CD8-positive, alpha-beta memory T cell (primary cell): ENCODE data around the gene ERC2. TPM values are rescaled to one million over a fixed set of nuclear protein-coding genes. Genes with fewer than 3 reads are reported as not detected.

Source experiments
- CTCF ChIA-PET: fragments of 350-600 bp; sonication (Branson Sonifier 250); formaldehyde crosslinking; loops from one replicate; lab custom pipeline; 2021; ENCODE audit warnings: antibody characterized with exemption; lab: Charles Lee
- POLR2A ChIA-PET: fragments of 350-600 bp; sonication (Branson Sonifier 250); formaldehyde crosslinking; loops from one replicate; lab custom pipeline; 2021; ENCODE audit warnings: antibody characterized with exemption; lab: Charles Lee
- DNase-seq, 5 donors: peaks; one replicate each; pipeline versions ENCODE4 v3.0.0 to v3.0.0-alpha.2; 2020 to 2022; ENCODE audit warnings: mixed read lengths in 1 of 5
- H3K27ac ChIP-seq: one replicate; pipeline ENCODE4 v1.7.0; 2013; ENCODE audit warnings: low read depth, mild to moderate bottlenecking, low read length, moderate library complexity
- H3K27me3 ChIP-seq: 2 replicates; pipeline ENCODE4 v1.7.0; 2013; ENCODE audit warnings: low read length, mild to moderate bottlenecking; ENCODE audit not compliant: insufficient read depth, poor library complexity, severe bottlenecking
- H3K36me3 ChIP-seq: 2 replicates; pipeline ENCODE4 v1.7.0; 2013; ENCODE audit warnings: mild to moderate bottlenecking, low read length, moderate library complexity; ENCODE audit not compliant: insufficient read depth
- H3K4me1 ChIP-seq: 2 replicates; pipeline ENCODE4 v1.7.0; 2013; ENCODE audit warnings: mild to moderate bottlenecking, low read length, moderate library complexity; ENCODE audit not compliant: insufficient read depth
- H3K4me3 ChIP-seq: 2 replicates; pipeline ENCODE4 v1.7.0; 2013; ENCODE audit warnings: mild to moderate bottlenecking, low read length
- H3K9me3 ChIP-seq: 2 replicates; pipeline ENCODE4 v1.7.0; 2013; ENCODE audit warnings: mild to moderate bottlenecking, low read length
- H3K27ac Mint-ChIP-seq, 8 donors: one replicate each; pipeline ENCODE4 v1.8.0; 2020 to 2021; ENCODE audit warnings: mixed read lengths in 8 of 8, mild to moderate bottlenecking in 6 of 8, inconsistent platforms in 3 of 8, moderate library complexity in 3 of 8
- H3K27me3 Mint-ChIP-seq, 2 donors: one replicate each; pipeline ENCODE4 v1.8.0; 2020 to 2021; ENCODE audit warnings: mixed read lengths in 2 of 2, mild to moderate bottlenecking in 1 of 2, moderate library complexity in 1 of 2
- H3K36me3 Mint-ChIP-seq, 3 donors: one replicate each; pipeline ENCODE4 v1.8.0; 2020 to 2021; ENCODE audit warnings: mixed read lengths in 3 of 3, inconsistent platforms in 1 of 3, mild to moderate bottlenecking in 1 of 3
- H3K4me1 Mint-ChIP-seq, 3 donors: one replicate each; pipeline ENCODE4 v1.8.0; 2020 to 2021; ENCODE audit warnings: mixed read lengths in 3 of 3, inconsistent platforms in 1 of 3, mild to moderate bottlenecking in 1 of 3
- H3K4me3 Mint-ChIP-seq, 7 donors: one replicate each; pipeline ENCODE4 v1.8.0; 2020 to 2021; ENCODE audit warnings: mixed read lengths in 7 of 7, mild to moderate bottlenecking in 6 of 7, moderate library complexity in 4 of 7, inconsistent platforms in 2 of 7
- H3K9me3 Mint-ChIP-seq, 5 donors: one replicate each; pipeline ENCODE4 v1.8.0; 2020 to 2022; ENCODE audit warnings: mixed read lengths in 5 of 5, mild to moderate bottlenecking in 3 of 5, moderate library complexity in 2 of 5, inconsistent platforms in 1 of 5
- polyA plus RNA-seq: library from polyadenylated mRNA; unstranded; fragments of 300-500 nt; fragmentation: Illumina TruSeq; gene quantifications from one replicate; pipeline ENCODE4 v1.2.3, GENCODE V29; 2021
- total RNA-seq, 2 experiments: library from RNA; stranded (reverse); gene quantifications; one replicate each; pipeline ENCODE4 v1.2.3, GENCODE V29; 2021

The ERC2 gene
- total and polyA plus RNA-seq, 3 experiments from 2014 or later, result not detected

DNA sequence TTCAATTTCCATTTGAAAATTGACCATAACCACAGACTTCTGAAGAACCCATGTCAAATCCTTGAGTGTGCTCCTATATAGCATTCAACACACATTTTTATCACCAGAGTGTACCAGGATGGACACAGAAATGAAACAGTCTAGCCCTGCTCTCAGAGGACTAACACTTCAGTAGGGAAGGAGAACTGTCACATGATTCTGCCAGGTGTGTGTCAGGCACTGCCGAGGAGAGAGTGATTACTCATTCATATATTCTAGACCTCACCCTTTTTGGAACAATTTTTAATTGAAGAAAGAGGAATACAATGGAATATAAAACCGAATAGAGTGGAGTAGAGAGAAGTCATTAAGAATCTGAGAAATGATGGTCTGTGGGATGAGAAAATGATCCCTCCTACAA is 125.8 kb downstream of the ERC2 start:
- no peak overlapping the region for H3K4me3 Mint-ChIP-seq
- DNase-seq, result no peak
- Histone ChIP-seq H3K27me3 (no peaks in the 10 kb centered on the region), H3K4me1 (no peaks in the 10 kb centered on the region), H3K27ac (no peak overlapping the region), H3K36me3 (no peaks in the 10 kb centered on the region), H3K4me3 (no peak overlapping the region), H3K9me3 (no peaks in the 10 kb centered on the region)
- ChIA-PET POLR2A (no interaction called here), CTCF (no interaction called here)
- H3K9me3 Mint-ChIP-seq, result no peaks in the 10 kb centered on the region
- H3K36me3 Mint-ChIP-seq, result no peaks in the 10 kb centered on the region
- H3K27ac Mint-ChIP-seq, result no peak overlapping the region
- no peaks in the 10 kb centered on the region for H3K4me1 Mint-ChIP-seq
- peaks cover 0 to 30% of the 10 kb centered on the region in 2 donors for H3K27me3 Mint-ChIP-seq

DNA sequence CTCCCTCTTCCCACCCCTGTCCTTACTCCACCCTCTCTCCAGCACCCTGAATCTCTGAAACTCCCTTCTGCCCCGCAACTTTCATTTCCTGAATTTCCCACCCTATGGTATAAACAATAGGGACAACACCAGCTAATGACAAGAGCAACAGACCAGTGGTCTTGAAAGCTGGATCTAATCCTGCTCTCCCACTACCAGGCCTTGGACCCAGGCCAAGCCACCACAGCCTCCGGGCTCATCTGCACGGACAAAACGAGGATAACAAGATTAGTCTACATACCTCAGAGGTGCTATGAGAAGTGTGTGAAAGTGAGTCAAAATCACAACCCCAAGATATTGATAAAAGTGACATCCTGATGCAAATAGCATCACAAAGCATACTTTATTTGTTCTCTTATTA is 128.6 kb downstream of the ERC2 start:
- DNase-seq, result no peak
- Histone ChIP-seq H3K4me1 (no peaks in the 10 kb centered on the region), H3K27ac (no peak overlapping the region), H3K27me3 (no peaks in the 10 kb centered on the region), H3K4me3 (no peak overlapping the region), H3K9me3 (no peaks in the 10 kb centered on the region), H3K36me3 (no peaks in the 10 kb centered on the region)
- CTCF ChIA-PET, result no interaction called here
- H3K9me3 Mint-ChIP-seq, result no peaks in the 10 kb centered on the region
- H3K27me3 Mint-ChIP-seq, result peaks cover 0 to 24% of the 10 kb centered on the region in 2 donors
- H3K4me1 Mint-ChIP-seq, result no peaks in the 10 kb centered on the region
- no peak overlapping the region for H3K27ac Mint-ChIP-seq
- no peak overlapping the region for H3K4me3 Mint-ChIP-seq
- no peaks in the 10 kb centered on the region for H3K36me3 Mint-ChIP-seq
- POLR2A ChIA-PET, result no interaction called here

- Histone ChIP-seq H3K27me3 (no peaks in the 10 kb centered on the region), H3K36me3 (no peaks in the 10 kb centered on the region), H3K4me3 (no peak overlapping the region), H3K27ac (no peak overlapping the region), H3K9me3 (no peaks in the 10 kb centered on the region), H3K4me1 (no peaks in the 10 kb centered on the region)
- no peaks in the 10 kb centered on the region for H3K9me3 Mint-ChIP-seq
- POLR2A ChIA-PET, result no interaction called here
- no peaks in the 10 kb centered on the region for H3K4me1 Mint-ChIP-seq
- CTCF ChIA-PET, result no interaction called here
- H3K4me3 Mint-ChIP-seq, result no peak overlapping the region
- H3K36me3 Mint-ChIP-seq, result no peaks in the 10 kb centered on the region
- H3K27ac Mint-ChIP-seq, result no peak overlapping the region
- DNase-seq, result no peak
- peaks cover 0 to 20% of the 10 kb centered on the region in 2 donors for H3K27me3 Mint-ChIP-seq
Observed at GRCh38 chr3:56339244-56339643, 129.0 kb downstream of the ERC2 start.

DNA sequence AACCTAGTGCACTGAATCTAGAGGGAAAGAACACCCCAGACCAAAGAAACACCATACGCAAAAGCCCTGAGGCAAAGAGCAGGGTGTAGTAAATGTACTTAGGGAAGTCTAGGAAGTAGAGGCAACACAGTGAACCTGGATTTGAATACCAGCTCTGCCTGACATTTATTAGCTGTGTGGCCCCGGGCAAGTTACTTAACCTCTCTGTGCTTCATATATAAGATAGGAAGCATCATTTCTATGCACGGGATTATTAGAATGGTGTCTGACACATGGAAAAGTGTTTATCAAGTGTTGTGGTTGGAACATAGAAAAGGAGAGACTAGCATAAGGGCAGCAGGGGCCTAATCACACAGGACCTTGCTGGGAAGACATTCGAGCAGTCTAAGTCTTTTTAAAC is 132.2 kb downstream of the ERC2 start:
- no peaks in the 10 kb centered on the region for H3K36me3 Mint-ChIP-seq
- no peaks in the 10 kb centered on the region for H3K4me1 ChIP-seq
- H3K4me3 Mint-ChIP-seq, result no peak overlapping the region
- no peak for DNase-seq
- H3K36me3 ChIP-seq, result no peaks in the 10 kb centered on the region
- POLR2A ChIA-PET, result no interaction called here
- H3K27ac ChIP-seq, result no peak overlapping the region
- no peak overlapping the region for H3K27ac Mint-ChIP-seq
- H3K9me3 ChIP-seq, result no peaks in the 10 kb centered on the region
- no peak overlapping the region for H3K4me3 ChIP-seq
- H3K4me1 Mint-ChIP-seq, result no peaks in the 10 kb centered on the region
- H3K27me3 Mint-ChIP-seq, result peaks cover 2 to 22% of the 10 kb centered on the region in 2 donors
- H3K27me3 ChIP-seq, result no peaks in the 10 kb centered on the region
- no peaks in the 10 kb centered on the region for H3K9me3 Mint-ChIP-seq
- CTCF ChIA-PET, result no interaction called here

DNA sequence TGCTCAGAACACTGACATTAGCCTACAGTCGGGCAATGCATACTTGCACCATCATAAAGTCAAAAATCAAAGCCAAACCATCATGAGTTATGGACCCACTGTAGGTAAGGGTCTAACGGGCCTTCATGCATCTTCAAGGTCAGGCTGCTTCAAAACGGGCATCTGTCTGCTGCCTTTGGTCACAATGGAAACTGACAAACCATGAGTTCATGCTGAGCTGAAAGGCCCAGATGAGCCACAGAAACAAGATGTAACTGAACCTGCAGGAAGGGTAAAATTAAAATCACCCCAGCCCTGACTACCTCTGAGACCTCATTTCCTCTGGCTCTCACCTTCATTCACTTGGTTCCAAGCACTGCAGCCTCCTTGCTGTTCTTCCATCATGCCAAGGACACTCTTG is 143.8 kb downstream of the ERC2 start:
- Mint-ChIP-seq H3K27ac (no peak overlapping the region), H3K4me1 (no peaks in the 10 kb centered on the region), H3K27me3 (peaks cover 2 to 12% of the 10 kb centered on the region in 2 donors), H3K36me3 (no peaks in the 10 kb centered on the region), H3K9me3 (peaks cover 0 to 2% (median 0%) of the 10 kb centered on the region in 5 donors), H3K4me3 (no peak overlapping the region)
- Histone ChIP-seq H3K36me3 (no peaks in the 10 kb centered on the region), H3K9me3 (no peaks in the 10 kb centered on the region), H3K4me3 (no peak overlapping the region), H3K27me3 (no peaks in the 10 kb centered on the region), H3K27ac (no peak overlapping the region), H3K4me1 (no peaks in the 10 kb centered on the region)
- no peak for DNase-seq
- CTCF ChIA-PET, result no interaction called here
- POLR2A ChIA-PET, result no interaction called here

DNA sequence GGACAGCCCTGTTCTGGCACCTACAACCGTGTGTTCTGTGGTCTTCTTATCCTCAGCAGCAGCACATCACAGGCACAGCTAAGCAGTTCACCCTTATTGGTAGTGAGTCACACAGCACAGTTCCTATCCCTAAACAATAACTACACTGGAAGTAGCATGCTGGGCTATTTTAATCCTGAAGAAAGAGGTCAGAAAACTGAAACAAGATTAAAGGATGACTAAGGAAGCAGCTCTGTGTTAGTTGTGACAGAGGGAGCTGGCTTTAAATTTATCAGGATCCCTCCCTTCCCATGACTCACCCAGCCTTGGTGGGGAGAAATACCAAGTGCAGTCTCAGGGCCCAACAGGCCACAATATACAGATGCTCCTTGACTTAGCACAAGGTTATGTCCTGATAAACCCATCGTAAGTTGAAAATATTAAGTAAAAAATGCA is 144.3 kb downstream of the ERC2 start:
- CTCF ChIA-PET, result no interaction called here
- no peaks in the 10 kb centered on the region for H3K9me3 ChIP-seq

DNA sequence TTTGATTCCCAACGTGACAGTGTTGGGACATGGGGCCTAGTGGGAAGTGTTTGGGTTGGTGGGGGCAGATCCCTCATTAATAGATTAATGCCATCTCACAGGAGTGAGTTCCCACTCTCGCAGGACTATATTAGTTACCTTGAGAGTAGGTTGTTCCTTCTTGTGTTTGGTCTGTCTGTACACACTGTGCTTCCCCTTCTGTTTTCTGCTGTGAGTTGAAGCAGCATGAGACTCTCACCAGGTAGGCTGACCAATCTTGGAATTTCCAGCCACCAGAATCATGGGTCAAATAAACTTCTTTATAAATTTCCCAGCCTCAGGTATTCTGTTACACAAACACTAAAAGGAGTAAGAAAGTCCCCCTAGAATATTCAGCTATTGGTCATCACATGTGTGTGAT is 145.4 kb downstream of the ERC2 start:
- no peak overlapping the region for H3K27ac Mint-ChIP-seq
- no peak overlapping the region for H3K4me3 Mint-ChIP-seq
- no peaks in the 10 kb centered on the region for H3K4me1 ChIP-seq
- H3K9me3 Mint-ChIP-seq, result peaks cover 0 to 2% (median 0%) of the 10 kb centered on the region in 5 donors
- peaks cover 2 to 12% of the 10 kb centered on the region in 2 donors for H3K27me3 Mint-ChIP-seq
- POLR2A ChIA-PET, result no interaction called here
- H3K36me3 Mint-ChIP-seq, result no peaks in the 10 kb centered on the region
- no peak overlapping the region for H3K4me3 ChIP-seq
- CTCF ChIA-PET, result no interaction called here
- DNase-seq, result no peak
- H3K9me3 ChIP-seq, result no peaks in the 10 kb centered on the region
- no peaks in the 10 kb centered on the region for H3K4me1 Mint-ChIP-seq
- no peak overlapping the region for H3K27ac ChIP-seq
- H3K27me3 ChIP-seq, result no peaks in the 10 kb centered on the region
- no peaks in the 10 kb centered on the region for H3K36me3 ChIP-seq

More for the DNA sequence above, 144.3 kb downstream of the ERC2 start:
- Mint-ChIP-seq H3K27ac (no peak overlapping the region), H3K4me1 (no peaks in the 10 kb centered on the region), H3K36me3 (no peaks in the 10 kb centered on the region), H3K4me3 (no peak overlapping the region), H3K27me3 (peaks cover 2 to 12% of the 10 kb centered on the region in 2 donors), H3K9me3 (peaks cover 0 to 2% (median 0%) of the 10 kb centered on the region in 5 donors)
- Histone ChIP-seq H3K4me3 (no peak overlapping the region), H3K27me3 (no peaks in the 10 kb centered on the region), H3K36me3 (no peaks in the 10 kb centered on the region), H3K27ac (no peak overlapping the region), H3K4me1 (no peaks in the 10 kb centered on the region)
- no peak for DNase-seq
- POLR2A ChIA-PET, result no interaction called here

DNA sequence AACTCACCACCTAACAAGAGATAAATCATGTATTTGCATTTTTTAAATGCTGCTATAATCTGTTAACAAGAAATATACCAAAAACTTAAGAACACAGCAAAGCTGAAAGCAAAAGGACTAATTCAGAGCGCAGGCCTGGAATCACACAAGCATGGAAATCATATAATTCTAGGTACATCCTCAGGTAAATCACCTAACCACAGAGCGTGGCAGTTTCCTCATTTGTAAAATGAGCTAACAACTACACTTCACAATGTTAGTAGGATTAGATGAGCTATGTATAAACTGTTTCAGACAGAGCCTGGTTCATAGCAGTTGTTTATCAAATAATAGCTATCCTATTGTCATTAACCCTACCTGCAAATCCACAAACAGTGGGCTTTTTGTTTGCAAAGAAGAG is 146.4 kb downstream of the ERC2 start:
- Histone ChIP-seq H3K27ac (no peak overlapping the region), H3K27me3 (no peaks in the 10 kb centered on the region), H3K36me3 (no peaks in the 10 kb centered on the region), H3K4me3 (no peak overlapping the region), H3K4me1 (no peaks in the 10 kb centered on the region), H3K9me3 (no peaks in the 10 kb centered on the region)
- Mint-ChIP-seq H3K27me3 (peaks cover 2 to 7% of the 10 kb centered on the region in 2 donors), H3K27ac (peak overlapping the region in 1 of 8 donors; percentile 58), H3K4me1 (no peaks in the 10 kb centered on the region), H3K9me3 (peaks cover 0 to 2% (median 0%) of the 10 kb centered on the region in 5 donors), H3K4me3 (no peak overlapping the region), H3K36me3 (no peaks in the 10 kb centered on the region)
- no peak for DNase-seq
- ChIA-PET POLR2A (no interaction called here), CTCF (no interaction called here)

GRCh38 chr3:56321383-56321782 is 146.9 kb downstream of the ERC2 start:
- H3K36me3 Mint-ChIP-seq, result no peaks in the 10 kb centered on the region
- no peaks in the 10 kb centered on the region for H3K9me3 ChIP-seq
- DNase-seq, result no peak
- ChIA-PET CTCF (no interaction called here), POLR2A (no interaction called here)
- H3K4me1 Mint-ChIP-seq, result no peaks in the 10 kb centered on the region
- H3K9me3 Mint-ChIP-seq, result peaks cover 0 to 2% (median 0%) of the 10 kb centered on the region in 5 donors
- H3K27me3 Mint-ChIP-seq, result peaks cover 2 to 6% of the 10 kb centered on the region in 2 donors
- no peak overlapping the region for H3K27ac ChIP-seq
- no peak overlapping the region for H3K27ac Mint-ChIP-seq
- no peaks in the 10 kb centered on the region for H3K36me3 ChIP-seq
- no peak overlapping the region for H3K4me3 ChIP-seq
- H3K4me3 Mint-ChIP-seq, result no peak overlapping the region
- no peaks in the 10 kb centered on the region for H3K4me1 ChIP-seq
- no peaks in the 10 kb centered on the region for H3K27me3 ChIP-seq
